Measurements from ENCODE around the gene NIPBL.

GRCh38 chr5:36874465-36874864 is 2.1 kb upstream of the NIPBL start:
- no peak for TF ChIP-seq FOSL1 (CRISPR knock-in tag; IDR thresholded peaks at IDR 0.05; ENCODE audit: borderline replicate concordance)
- 0 out of 2 replicates have a peak, but pooled peaks have one; percentile 29 for TF ChIP-seq SIN3A (IDR thresholded peaks at IDR 0.05; ENCODE audit: borderline replicate concordance, low read depth, low read length)
- no peak for TF ChIP-seq ZKSCAN1 (IDR thresholded peaks at IDR 0.05; ENCODE audit: low read length)
- TF ChIP-seq MBD4 (IDR thresholded peaks at IDR 0.05; ENCODE audit: borderline replicate concordance, low read length), result no peak
- no peak for TF ChIP-seq YEATS2 (CRISPR knock-in tag; IDR thresholded peaks at IDR 0.05; ENCODE audit: borderline replicate concordance)
- no peak for TF ChIP-seq ATF7 (IDR thresholded peaks at IDR 0.05)
- TF ChIP-seq ATF7 (CRISPR knock-in tag; IDR thresholded peaks at IDR 0.05), result no peak
- TF ChIP-seq JUND (CRISPR knock-in tag; IDR thresholded peaks at IDR 0.05), result no peak
- no peak for TF ChIP-seq ZNF570 (CRISPR knock-in tag; IDR thresholded peaks at IDR 0.05; ENCODE audit: borderline replicate concordance)

Measured in HepG2 (cell line).